ENCODE measurements around the gene GVQW3.

DNA sequence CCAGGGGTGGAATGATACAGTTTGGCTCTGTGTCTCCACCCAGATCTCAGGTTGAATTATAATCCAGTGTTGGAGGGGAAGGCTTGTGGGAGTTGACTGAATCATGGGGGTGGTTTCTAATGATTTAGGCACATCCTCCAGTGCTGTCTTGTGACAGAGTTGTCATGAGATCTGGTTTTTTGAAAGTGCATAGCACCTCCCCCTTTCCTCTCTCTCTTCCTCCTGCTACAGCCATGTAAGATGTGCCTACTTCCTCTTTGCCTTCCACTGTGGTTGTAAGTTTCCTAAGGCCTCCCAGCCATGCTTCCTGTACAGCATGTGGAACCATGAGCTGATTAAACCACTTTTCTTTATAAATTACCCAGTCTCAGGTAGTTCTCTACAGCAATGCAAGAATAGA lies 45.3 kb upstream of the GVQW3 start:
- TF ChIP-seq, protein P1, sequence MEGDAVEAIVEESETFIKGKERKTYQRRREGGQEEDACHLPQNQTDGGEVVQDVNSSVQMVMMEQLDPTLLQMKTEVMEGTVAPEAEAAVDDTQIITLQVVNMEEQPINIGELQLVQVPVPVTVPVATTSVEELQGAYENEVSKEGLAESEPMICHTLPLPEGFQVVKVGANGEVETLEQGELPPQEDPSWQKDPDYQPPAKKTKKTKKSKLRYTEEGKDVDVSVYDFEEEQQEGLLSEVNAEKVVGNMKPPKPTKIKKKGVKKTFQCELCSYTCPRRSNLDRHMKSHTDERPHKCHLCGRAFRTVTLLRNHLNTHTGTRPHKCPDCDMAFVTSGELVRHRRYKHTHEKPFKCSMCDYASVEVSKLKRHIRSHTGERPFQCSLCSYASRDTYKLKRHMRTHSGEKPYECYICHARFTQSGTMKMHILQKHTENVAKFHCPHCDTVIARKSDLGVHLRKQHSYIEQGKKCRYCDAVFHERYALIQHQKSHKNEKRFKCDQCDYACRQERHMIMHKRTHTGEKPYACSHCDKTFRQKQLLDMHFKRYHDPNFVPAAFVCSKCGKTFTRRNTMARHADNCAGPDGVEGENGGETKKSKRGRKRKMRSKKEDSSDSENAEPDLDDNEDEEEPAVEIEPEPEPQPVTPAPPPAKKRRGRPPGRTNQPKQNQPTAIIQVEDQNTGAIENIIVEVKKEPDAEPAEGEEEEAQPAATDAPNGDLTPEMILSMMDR (tag by site-specific recombination; IDR thresholded peaks at IDR 0.05): no peak
- TF ChIP-seq TCF7L2 (IDR thresholded peaks at IDR 0.05; ENCODE audit: borderline replicate concordance, low read depth, low read length) (no peak), YY1 (tag by site-specific recombination; IDR thresholded peaks at IDR 0.05) (no peak), HOXD13 (CRISPR knock-in tag; IDR thresholded peaks at IDR 0.05; ENCODE audit: borderline replicate concordance) (no peak), ZNF398 (tag by site-specific recombination; IDR thresholded peaks at IDR 0.05) (no peak), SETDB1 (IDR thresholded peaks at IDR 0.05; ENCODE audit: insufficient read length, low read length) (no peak)
- TF ChIP-seq, protein P2, sequence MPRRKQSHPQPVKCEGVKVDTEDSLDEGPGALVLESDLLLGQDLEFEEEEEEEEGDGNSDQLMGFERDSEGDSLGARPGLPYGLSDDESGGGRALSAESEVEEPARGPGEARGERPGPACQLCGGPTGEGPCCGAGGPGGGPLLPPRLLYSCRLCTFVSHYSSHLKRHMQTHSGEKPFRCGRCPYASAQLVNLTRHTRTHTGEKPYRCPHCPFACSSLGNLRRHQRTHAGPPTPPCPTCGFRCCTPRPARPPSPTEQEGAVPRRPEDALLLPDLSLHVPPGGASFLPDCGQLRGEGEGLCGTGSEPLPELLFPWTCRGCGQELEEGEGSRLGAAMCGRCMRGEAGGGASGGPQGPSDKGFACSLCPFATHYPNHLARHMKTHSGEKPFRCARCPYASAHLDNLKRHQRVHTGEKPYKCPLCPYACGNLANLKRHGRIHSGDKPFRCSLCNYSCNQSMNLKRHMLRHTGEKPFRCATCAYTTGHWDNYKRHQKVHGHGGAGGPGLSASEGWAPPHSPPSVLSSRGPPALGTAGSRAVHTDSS (tag by site-specific recombination; IDR thresholded peaks at IDR 0.05): no peak
